HG03354 (cell line): ENCODE measurements around the gene TRABD2A.
"Not testable (repeated sequence)": the region's sequence is repeated elsewhere in the genome, so short reads cannot be mapped to it uniquely, and the experiment has no call there.

Source experiments
- ATAC-seq: cut with Tn5 transposase; IDR thresholded peaks from one replicate; pipeline ENCODE4 v1.9.1; 2021; ENCODE audit warnings: mild to moderate bottlenecking; ENCODE audit not compliant: unreplicated experiment, poor library complexity, severe bottlenecking

The TRABD2A gene

GRCh38 chr2:84882775-84883550 is 2.1 kb upstream of the TRABD2A start:
- ATAC-seq, result no peak

- no peak for ATAC-seq
These were observed 1.5 kb upstream of the TRABD2A start for GRCh38 chr2:84882414-84882738.

GRCh38 chr2:84881581-84882413 is 913 bp upstream of the TRABD2A start:
- peak; percentile 74 for ATAC-seq

- no peak for ATAC-seq
These were observed 564 bp downstream of the TRABD2A start for GRCh38 chr2:84880395-84880644.

- ATAC-seq, result peak; percentile 72
These were observed 1.1 kb downstream of the TRABD2A start for GRCh38 chr2:84879584-84880394.

- ATAC-seq, result no peak
These were observed 1.8 kb downstream of the TRABD2A start for GRCh38 chr2:84878896-84879583.

- ATAC-seq, result no peak
These were observed 2.4 kb downstream of the TRABD2A start for GRCh38 chr2:84878459-84878858.

- ATAC-seq, result no peak
These were observed 4.5 kb downstream of the TRABD2A start for GRCh38 chr2:84876369-84876768.

GRCh38 chr2:84875619-84876018 is 5.3 kb downstream of the TRABD2A start:
- ATAC-seq, result not testable (repeated sequence)

GRCh38 chr2:84875213-84875560 is 5.7 kb downstream of the TRABD2A start:
- no peak for ATAC-seq

- ATAC-seq, result no peak
These were observed 6.3 kb downstream of the TRABD2A start for GRCh38 chr2:84874381-84875212.

GRCh38 chr2:84873350-84873749 is 7.5 kb downstream of the TRABD2A start:
- no peak for ATAC-seq

GRCh38 chr2:84872691-84873090 is 8.2 kb downstream of the TRABD2A start:
- not testable (repeated sequence) for ATAC-seq

- ATAC-seq, result no peak
These were observed 10.6 kb downstream of the TRABD2A start for GRCh38 chr2:84870306-84870705.

GRCh38 chr2:84868327-84868726 is 12.6 kb downstream of the TRABD2A start:
- not testable (repeated sequence) for ATAC-seq

GRCh38 chr2:84866122-84866521 is 14.8 kb downstream of the TRABD2A start:
- ATAC-seq, result no peak

- peak; percentile 74 for ATAC-seq
These were observed 15.6 kb downstream of the TRABD2A start for GRCh38 chr2:84865181-84865783.

GRCh38 chr2:84862006-84862405 is 18.9 kb downstream of the TRABD2A start:
- ATAC-seq, result no peak

GRCh38 chr2:84861539-84861938 is 19.3 kb downstream of the TRABD2A start:
- ATAC-seq, result no peak
